Lower leg skin (tissue), 4 donors: Measurements from ENCODE around the gene SFXN2. TPM values are rescaled to one million over a fixed set of nuclear protein-coding genes. Genes with fewer than 3 reads are reported as not detected.

Experiments used
- DNase-seq, 2 donors: peaks; one replicate each; pipeline ENCODE4 v3.0.0-alpha.2; 2019; ENCODE audit warnings: low spot score in 2 of 2
- H3K4me3 ChIP-seq: fragments of 200-600 bp; sonication (generic); 2 replicates; pipeline ENCODE4 v1.5.1; 2017; ENCODE audit warnings: mild to moderate bottlenecking, low read depth; ENCODE audit not compliant: poor library complexity, severe bottlenecking
- POLR2A ChIP-seq, 2 donors: fragments of 450-650 bp; IDR thresholded peaks; one replicate each; pipeline ENCODE4 v1.6.1; 2016 to 2017; ENCODE audit warnings: antibody characterized with exemption in 2 of 2, mild to moderate bottlenecking in 1 of 2, moderate library complexity in 1 of 2
- WGBS, 2 donors: methylation state at CpG; one replicate each; pipeline ENCODE4 v1.1.5; 2018; 5-methylcytosine and 5-hydroxymethylcytosine counted together
- intact Hi-C: fragments of 100-400 bp; cut with DNase I; formaldehyde crosslinking; loops from one replicate; pipeline ENCODE4 v1.15.0; 2023; ENCODE audit warnings: low total_unique reads
- total RNA-seq, 4 donors: library from RNA; depleted of rRNA; stranded (reverse); fragments of >200 nt; gene quantifications; one replicate each; pipeline ENCODE4 v1.1.0, GENCODE V29; 2016
- TF ChIP-seq, protein P1 (sequence below), 3 donors: fragments of 450-650 bp; IDR thresholded peaks; one replicate each; pipeline ENCODE4 v1.5.1; 2016; ENCODE audit warnings: antibody characterized with exemption in 3 of 3, mild to moderate bottlenecking in 3 of 3, moderate library complexity in 2 of 3

Gene SFXN2
- total RNA-seq, 4 donors from 2014 or later: 0.46 to 4.7 (median 1.1) TPM

DNA sequence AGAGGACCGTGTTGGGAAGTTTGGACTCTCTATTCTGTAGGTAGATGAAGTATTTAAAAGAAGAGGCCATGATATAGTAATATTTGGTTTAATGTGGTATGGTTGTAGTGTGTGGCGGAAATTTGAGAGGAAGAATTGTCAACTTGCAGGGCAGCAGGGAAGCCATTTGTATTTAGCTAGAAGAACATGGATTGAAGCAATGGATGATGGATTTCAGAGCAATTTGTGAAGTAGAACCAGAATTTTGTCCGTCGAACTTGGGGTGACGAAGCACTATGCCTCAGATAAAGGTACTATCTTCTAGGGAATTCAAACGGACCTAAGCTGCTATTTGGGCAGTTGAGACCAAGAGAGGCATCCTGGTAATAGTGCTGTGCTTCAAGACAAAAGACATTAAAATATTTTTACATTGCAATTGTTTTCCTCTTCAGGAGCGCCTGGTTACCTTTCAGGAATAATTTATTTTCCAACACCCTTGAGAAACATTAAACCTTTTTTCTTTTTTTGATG is 28.7 kb downstream of the SFXN2 start:
- 31 to 40% methylated on average over 7 of the region's 7 CpGs for whole genome bisulfite sequencing, 2 donors
- H3K4me3 ChIP-seq: no peak overlapping the region
- no peak for DNase-seq
- intact Hi-C loops: no loop called here
- TF ChIP-seq, protein P1, sequence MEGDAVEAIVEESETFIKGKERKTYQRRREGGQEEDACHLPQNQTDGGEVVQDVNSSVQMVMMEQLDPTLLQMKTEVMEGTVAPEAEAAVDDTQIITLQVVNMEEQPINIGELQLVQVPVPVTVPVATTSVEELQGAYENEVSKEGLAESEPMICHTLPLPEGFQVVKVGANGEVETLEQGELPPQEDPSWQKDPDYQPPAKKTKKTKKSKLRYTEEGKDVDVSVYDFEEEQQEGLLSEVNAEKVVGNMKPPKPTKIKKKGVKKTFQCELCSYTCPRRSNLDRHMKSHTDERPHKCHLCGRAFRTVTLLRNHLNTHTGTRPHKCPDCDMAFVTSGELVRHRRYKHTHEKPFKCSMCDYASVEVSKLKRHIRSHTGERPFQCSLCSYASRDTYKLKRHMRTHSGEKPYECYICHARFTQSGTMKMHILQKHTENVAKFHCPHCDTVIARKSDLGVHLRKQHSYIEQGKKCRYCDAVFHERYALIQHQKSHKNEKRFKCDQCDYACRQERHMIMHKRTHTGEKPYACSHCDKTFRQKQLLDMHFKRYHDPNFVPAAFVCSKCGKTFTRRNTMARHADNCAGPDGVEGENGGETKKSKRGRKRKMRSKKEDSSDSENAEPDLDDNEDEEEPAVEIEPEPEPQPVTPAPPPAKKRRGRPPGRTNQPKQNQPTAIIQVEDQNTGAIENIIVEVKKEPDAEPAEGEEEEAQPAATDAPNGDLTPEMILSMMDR (IDR thresholded peaks at IDR 0.05): no peak
- TF ChIP-seq POLR2A (IDR thresholded peaks at IDR 0.05): no peak

DNA sequence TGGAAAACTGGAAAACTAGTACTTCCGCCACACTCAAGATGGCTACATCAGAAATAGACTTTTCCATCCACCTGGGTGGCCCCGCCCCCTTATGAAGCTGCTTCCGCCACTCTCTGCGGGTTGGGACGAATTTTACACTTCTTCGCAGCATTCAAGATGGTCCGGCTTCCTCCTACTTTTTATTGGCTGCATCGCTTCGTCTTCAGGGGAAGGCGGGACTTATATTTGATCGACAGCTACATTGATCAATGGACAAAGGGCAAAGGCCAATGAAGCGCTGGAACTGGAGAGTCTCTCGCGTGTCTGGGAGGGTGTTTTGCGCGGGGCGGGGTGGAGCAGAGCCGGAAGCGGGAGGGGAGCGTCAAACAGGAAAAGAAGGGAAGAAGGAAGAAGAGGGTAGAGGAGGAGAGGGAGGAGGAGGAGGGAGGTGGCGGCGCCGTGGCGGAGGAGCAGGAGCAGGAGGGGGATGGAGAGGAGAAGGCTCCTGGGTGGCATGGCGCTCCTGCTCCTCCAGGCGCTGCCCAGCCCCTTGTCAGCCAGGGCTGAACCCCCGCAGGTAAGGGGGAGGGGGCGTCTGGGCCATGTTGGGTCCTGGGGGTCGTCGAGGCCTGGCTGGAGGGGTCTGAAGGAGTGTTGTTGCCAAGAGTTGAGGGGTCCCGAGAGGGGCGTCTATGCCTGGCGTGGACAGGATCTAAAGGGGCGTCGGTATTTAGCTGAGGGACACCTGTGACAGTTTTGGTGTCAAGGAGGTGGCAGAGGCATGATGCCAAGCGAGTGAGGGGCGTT is 29.3 kb downstream of the SFXN2 start, which contains the start of gene WBP1L:
Gene WBP1L, plus strand, starts transcription at position 361 of the 786 bp plus-strand sequence. Its CDS starts 106 bp downstream, at position 467.
- TF ChIP-seq, protein P1 (IDR thresholded peaks at IDR 0.05): no peak
- peak in 1 of 2 donors; percentile 52 for TF ChIP-seq POLR2A (IDR thresholded peaks at IDR 0.05)
- H3K4me3 ChIP-seq: peak within 1 kb of the TSS; percentile 92
- DNase-seq: peak; percentile 99
- intact Hi-C loops: no loop called here
- WGBS, 2 donors: 0% methylated on average over 36 to 37 of the region's 37 CpGs

DNA sequence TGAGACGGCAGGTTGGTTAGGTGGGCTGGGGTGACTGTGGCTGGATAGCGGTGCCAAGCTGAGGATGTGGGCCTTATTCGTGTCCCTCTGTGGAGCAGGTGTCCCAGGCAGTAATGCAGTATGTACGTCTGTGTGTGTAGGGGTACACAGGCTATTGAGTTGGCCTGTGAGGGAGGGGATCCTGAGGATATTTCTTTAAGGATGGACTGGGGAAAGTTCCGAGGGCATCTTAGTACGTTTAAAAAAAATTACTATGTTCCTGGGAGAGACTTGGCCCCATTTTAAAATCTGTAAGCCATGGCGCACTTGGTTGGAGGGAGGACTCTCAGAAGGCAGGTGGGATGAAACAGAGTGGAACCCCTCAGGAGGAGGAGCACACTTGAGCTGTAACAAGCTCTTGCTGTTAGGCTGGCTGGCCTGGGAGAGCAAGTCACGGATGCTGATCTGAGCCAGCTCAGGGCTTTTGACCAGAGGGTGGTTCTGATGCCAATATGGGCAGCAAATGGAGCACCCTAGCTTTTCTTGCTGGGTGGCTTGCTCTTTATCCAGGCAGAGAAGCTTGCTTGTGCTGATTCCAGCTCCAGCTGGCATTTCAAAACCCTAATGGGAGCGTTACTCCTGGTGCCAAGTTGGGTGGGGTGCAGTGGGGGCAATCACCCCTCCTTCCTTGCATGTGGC is 30.1 kb downstream of the SFXN2 start:
- intact Hi-C loops: no loop called here
- WGBS, 2 donors: 1 to 5% methylated on average over 9 of the region's 9 CpGs
- peak; percentile 33 to 88 for DNase-seq
- TF ChIP-seq, protein P1 (IDR thresholded peaks at IDR 0.05): no peak
- TF ChIP-seq POLR2A (IDR thresholded peaks at IDR 0.05): no peak
- H3K4me3 ChIP-seq: peak overlapping the region; percentile 92

DNA sequence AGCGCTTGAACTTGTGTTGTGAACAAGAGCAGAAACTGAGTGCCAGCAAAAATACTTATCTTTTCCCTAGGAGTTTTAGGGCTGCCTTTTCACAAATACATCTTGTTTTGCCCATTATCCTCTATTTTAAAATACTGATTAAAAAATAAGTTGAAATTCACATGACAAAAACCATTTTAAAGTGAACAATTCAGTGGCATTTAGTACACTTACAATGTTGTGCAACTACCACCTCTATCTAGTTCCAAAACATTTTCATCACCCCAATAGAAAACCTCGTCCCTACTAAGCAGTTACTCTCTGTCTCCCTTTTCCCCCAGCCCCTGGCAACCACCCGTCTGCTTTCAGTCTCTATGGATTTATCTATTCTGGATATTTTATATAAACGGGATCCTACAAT is 30.7 kb downstream of the SFXN2 start:
- no peak overlapping the region for H3K4me3 ChIP-seq
- WGBS, 2 donors: 38% methylated on average over 4 of the region's 4 CpGs
- intact Hi-C loops: no loop called here
- TF ChIP-seq, protein P1 (IDR thresholded peaks at IDR 0.05): no peak
- DNase-seq: no peak

DNA sequence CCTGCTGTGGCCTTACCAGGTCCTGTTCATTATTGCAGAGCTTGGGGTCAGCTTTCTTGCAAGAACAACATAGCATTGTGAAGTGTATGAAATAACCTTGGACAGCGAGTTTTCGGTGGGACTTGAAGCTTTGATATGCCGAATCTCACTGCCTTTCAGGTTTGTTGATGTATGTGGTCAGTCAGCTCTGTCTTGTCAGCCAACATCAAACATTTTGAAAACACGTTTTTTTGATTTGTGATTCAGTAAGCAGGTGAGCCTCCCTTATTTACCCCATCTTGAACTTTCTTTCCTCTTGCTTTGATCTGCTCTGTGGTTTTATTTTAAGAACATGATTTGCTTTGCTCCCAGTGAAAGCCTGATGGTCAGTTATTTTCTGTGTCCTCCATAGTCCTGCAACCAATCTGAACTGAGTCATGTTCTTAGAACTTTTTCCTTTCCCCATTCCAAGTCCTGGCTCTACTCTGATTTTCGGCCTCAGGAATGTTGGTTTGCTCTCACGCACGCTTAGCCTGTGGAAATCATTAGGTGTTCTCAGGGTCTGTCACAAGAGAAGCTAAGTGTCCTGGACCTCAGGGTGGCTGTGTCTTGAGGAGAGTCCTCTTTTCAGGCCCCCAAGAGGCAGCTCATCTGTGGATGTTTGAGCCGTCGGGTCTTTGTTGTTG is 38.0 kb downstream of the SFXN2 start:
- no peak for TF ChIP-seq POLR2A (IDR thresholded peaks at IDR 0.05)
- TF ChIP-seq, protein P1 (IDR thresholded peaks at IDR 0.05): no peak
- intact Hi-C loops: loop anchor here (10.0 kb wide), 1 partner anchor 62 kb away; no protein-coding TSS in a partner anchor
- 68 to 72% methylated on average over 9 of the region's 9 CpGs for WGBS, 2 donors
- peak in 1 of 2 donors; percentile 53 for DNase-seq
- no peak overlapping the region for H3K4me3 ChIP-seq
